Skeletal muscle tissue (tissue), 4 donors: ENCODE data around the gene CCDC85C. TPM values are rescaled to one million over a fixed set of nuclear protein-coding genes. Genes with fewer than 3 reads are reported as not detected.

Experiments used
- H3K27ac ChIP-seq: one replicate; pipeline ENCODE4 v1.7.0; 2013; ENCODE audit warnings: mild to moderate bottlenecking, low read depth, low read length, inconsistent platforms
- H3K27me3 ChIP-seq, 3 donors: one replicate each; pipeline ENCODE4 v1.7.0; 2013; ENCODE audit warnings: low read length in 3 of 3; ENCODE audit not compliant: control insufficient read depth in 3 of 3, insufficient read depth in 3 of 3
- H3K36me3 ChIP-seq, 3 donors: one replicate each; pipeline ENCODE4 v1.7.0; 2013; ENCODE audit warnings: low read length in 3 of 3; ENCODE audit not compliant: control insufficient read depth in 3 of 3, insufficient read depth in 3 of 3
- H3K4me1 ChIP-seq, 3 donors: one replicate each; pipeline ENCODE4 v1.7.0; 2013; ENCODE audit warnings: low read length in 3 of 3, mild to moderate bottlenecking in 3 of 3; ENCODE audit not compliant: control insufficient read depth in 3 of 3, insufficient read depth in 3 of 3
- H3K4me3 ChIP-seq, 3 donors: one replicate each; pipeline ENCODE4 v1.7.0; 2013; ENCODE audit warnings: low read length in 3 of 3
- H3K9ac ChIP-seq, 3 donors: one replicate each; pipeline ENCODE4 v1.7.0; 2013; ENCODE audit warnings: low read length in 3 of 3, mild to moderate bottlenecking in 3 of 3, moderate library complexity in 2 of 3, low read depth in 1 of 3
- H3K9me3 ChIP-seq, 3 donors: one replicate each; pipeline ENCODE4 v1.7.0; 2013; ENCODE audit warnings: low read length in 3 of 3; ENCODE audit not compliant: control insufficient read depth in 3 of 3
- total RNA-seq: library from RNA; depleted of rRNA; stranded (reverse); fragments of >200 nt; gene quantifications from one replicate; pipeline ENCODE4 v1.2.3, GENCODE V29; 2014
- donor health status: Osteomylitis.

Gene CCDC85C
- total RNA-seq, 1 donor from 2014 or later = 1.6 TPM

DNA sequence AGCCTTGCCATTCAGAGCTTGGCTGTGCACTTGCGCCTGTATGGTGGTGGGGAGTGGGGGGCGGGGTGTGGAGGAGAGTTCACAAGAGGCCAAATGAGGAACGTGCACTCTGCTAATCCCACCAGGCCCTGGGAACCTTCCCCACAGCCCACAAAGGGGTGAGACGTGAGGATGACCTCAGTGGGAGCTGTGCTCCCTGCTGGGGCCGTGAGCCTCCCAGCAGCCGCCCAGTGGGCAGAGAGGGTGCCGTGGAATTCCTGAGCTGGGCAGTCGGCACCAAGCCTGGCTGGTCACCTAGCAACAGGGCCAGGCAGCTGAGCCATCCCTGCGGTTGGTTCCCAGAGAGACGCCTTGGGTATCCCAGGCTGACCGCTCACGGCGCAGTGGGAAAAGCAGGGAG, 69.1 kb downstream of the CCDC85C start:
- no peaks in the 10 kb centered on the region for H3K9me3 ChIP-seq
- no peak overlapping the region for H3K27ac ChIP-seq
- H3K36me3 ChIP-seq = no peaks in the 10 kb centered on the region
- no peak overlapping the region for H3K9ac ChIP-seq
- H3K4me3 ChIP-seq = no peak overlapping the region
- H3K4me1 ChIP-seq = peaks cover 0 to 11% (median 6%) of the 10 kb centered on the region in 3 donors
- H3K27me3 ChIP-seq = no peaks in the 10 kb centered on the region

GRCh38 chr14:99534333-99534732, 69.7 kb downstream of the CCDC85C start:
- Histone ChIP-seq H3K27me3 (no peaks in the 10 kb centered on the region), H3K4me3 (no peak overlapping the region), H3K27ac (no peak overlapping the region), H3K9ac (no peak overlapping the region), H3K9me3 (no peaks in the 10 kb centered on the region), H3K4me1 (peaks cover 0 to 11% (median 6%) of the 10 kb centered on the region in 3 donors), H3K36me3 (no peaks in the 10 kb centered on the region)

DNA sequence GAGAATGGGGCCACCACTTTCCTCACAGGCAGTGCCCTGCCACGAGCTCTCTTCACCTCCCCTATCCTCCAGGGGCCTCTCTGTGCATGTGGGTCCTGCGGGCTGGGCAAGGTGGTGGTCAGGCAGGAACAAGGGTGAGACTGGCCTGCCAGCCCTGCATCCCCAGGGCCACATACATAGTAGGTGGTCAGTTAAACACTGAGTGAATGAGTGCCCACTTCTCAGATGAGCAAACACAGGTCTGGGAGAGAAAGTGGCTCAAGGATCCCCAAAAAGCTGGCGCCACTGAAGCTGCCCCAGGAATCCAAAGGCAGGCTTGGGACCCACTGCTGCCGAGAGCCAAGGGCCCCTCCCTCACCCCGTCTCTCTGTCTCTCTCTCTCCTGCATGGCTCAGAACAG, 71.7 kb downstream of the CCDC85C start:
- no peak overlapping the region for H3K9ac ChIP-seq
- no peak overlapping the region for H3K4me3 ChIP-seq
- H3K27me3 ChIP-seq = no peaks in the 10 kb centered on the region
- no peaks in the 10 kb centered on the region for H3K9me3 ChIP-seq
- H3K27ac ChIP-seq = no peak overlapping the region
- no peaks in the 10 kb centered on the region for H3K36me3 ChIP-seq
- no peaks in the 10 kb centered on the region for H3K4me1 ChIP-seq

DNA sequence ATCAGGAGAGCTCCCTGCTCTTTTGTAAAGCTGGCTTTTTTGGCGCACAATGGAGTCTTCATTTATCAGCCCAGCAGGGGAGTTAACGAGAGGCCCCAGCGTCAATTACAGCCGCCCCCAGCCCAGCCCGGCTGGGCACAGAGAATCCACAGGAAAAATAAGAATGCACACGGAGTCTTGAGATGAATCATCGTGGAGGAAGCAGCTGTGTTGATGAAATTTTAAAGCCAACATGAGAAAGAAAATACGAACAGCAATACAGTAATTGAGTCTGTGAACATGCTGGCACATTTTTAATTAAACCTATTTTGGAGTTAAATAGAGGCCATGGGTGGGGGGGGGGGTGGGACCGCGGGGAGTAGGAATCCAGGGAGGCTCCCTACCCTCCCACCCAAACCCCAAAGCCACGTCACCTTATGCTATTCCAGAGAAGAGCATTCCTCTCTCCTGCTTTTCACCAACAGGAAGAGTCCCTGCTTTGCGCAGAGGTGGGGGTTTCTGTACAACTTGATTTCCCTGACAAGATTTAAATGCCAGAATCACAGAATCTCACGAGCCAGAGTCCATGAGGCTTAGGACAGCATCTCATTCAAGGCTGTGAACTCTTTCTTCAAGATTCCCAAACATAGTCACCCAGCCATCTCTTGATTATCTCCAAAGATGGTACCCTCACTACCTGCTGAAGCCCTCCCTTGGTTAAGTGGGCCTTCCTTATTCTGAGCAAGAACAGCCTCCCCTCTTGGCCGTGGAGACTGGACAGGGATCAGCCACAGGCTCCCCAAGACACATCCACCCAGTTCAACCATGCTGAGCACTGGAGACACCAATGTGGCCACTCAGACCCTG, 72.5 kb downstream of the CCDC85C start:
- H3K9ac ChIP-seq = no peak overlapping the region
- H3K27me3 ChIP-seq = no peaks in the 10 kb centered on the region
- H3K4me3 ChIP-seq = no peak overlapping the region
- H3K4me1 ChIP-seq = peaks cover 0 to 2% (median 0%) of the 10 kb centered on the region in 3 donors
- H3K36me3 ChIP-seq = no peaks in the 10 kb centered on the region
- no peaks in the 10 kb centered on the region for H3K9me3 ChIP-seq
- H3K27ac ChIP-seq = no peak overlapping the region

DNA sequence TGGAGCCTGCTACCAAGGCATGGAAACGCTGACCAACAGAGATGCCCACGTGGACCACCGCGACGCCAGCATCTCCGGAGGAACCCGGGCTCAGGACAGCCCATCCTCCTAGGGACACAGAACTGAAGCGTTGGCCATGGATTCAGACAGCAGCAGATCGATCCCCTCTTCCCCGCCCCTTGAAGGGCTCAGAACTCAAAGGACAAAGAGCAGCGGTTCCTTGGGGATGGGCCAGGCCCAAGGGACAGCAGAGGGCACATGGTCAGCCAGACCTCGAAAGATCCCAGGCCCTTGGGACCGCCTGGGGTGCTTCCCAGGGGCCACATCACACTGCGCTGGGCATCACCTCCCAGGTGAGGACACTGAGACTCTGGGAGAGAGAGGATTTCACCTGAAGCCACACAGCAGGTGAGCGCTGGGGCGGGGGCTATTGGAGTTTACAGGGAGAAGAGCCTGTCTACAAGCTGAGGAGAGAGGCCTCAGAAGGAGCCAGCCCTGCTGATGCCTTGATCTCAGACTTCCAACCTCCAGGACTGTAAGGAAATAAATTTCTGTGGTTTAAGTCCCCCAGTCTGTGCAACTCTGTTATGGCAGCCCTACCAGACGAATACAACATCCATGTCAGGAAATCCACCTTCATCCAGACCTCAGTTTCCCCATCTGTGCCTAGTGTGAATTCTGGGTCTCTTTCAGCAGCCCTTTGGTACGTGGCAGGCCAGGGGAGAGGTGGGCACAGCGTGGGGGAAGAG, 73.4 kb downstream of the CCDC85C start:
- no peak overlapping the region for H3K27ac ChIP-seq
- H3K27me3 ChIP-seq = no peaks in the 10 kb centered on the region
- no peak overlapping the region for H3K9ac ChIP-seq
- H3K4me1 ChIP-seq = peaks cover 0 to 8% (median 4%) of the 10 kb centered on the region in 3 donors
- no peak overlapping the region for H3K4me3 ChIP-seq
- no peaks in the 10 kb centered on the region for H3K36me3 ChIP-seq
- H3K9me3 ChIP-seq = no peaks in the 10 kb centered on the region

DNA sequence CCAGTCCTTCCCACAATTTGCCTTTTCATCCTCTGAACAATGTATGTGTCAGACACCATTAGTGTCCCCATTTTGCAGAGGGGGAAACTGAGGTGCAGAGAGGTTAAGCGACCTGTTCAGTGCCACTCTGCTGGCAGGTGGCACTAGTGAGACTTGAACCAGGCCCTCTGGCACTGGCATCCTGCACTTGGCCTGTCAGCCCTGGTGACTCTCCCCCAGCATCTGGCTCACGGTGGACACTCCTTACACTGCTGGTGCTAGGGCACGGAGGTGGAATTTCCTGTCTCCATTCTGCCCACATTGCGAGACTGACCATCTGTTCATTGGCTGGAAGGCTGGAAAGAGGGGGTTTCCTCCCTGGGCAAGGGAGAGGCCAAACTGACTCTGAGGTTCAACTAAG, 74.1 kb downstream of the CCDC85C start:
- Histone ChIP-seq H3K27ac (no peak overlapping the region), H3K4me1 (peaks cover 0 to 8% (median 4%) of the 10 kb centered on the region in 3 donors), H3K4me3 (no peak overlapping the region), H3K9me3 (no peaks in the 10 kb centered on the region), H3K36me3 (no peaks in the 10 kb centered on the region), H3K9ac (no peak overlapping the region), H3K27me3 (no peaks in the 10 kb centered on the region)

DNA sequence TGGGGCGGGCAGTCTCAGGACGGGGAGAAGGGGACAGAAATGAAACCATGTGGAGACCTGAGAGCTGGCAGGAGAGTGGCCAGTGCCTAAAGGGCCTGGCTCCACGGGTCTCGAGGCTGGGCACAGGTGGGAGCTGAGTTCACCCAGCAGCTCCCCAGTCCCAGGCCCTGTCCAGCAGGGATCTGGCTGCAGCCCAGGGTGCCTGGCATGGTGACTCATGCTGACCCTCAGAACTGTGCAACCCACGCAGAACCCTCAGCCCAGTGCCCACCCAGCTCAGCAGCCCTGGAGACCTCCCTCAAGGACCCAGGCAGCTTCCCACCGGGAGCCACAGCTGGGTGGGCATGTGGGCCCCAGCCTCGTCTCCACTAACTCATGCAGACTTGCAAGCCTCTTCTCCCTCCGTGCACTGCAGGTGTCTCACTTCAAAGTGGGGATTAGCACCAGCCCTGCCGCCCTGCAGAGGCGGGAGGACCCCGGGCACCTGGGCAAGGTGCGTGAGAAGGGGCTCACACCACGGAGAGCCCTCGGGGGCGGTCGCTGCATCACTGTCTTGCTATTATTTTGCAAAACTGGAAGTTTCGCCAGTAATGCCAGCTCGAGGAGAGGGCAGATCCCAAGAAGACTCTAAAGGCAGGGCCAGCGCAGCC, 76.5 kb downstream of the CCDC85C start:
- Histone ChIP-seq H3K36me3 (no peaks in the 10 kb centered on the region), H3K27me3 (no peaks in the 10 kb centered on the region), H3K4me1 (peaks cover 4 to 14% (median 5%) of the 10 kb centered on the region in 3 donors), H3K9ac (no peak overlapping the region), H3K4me3 (no peak overlapping the region), H3K27ac (no peak overlapping the region), H3K9me3 (no peaks in the 10 kb centered on the region)

DNA sequence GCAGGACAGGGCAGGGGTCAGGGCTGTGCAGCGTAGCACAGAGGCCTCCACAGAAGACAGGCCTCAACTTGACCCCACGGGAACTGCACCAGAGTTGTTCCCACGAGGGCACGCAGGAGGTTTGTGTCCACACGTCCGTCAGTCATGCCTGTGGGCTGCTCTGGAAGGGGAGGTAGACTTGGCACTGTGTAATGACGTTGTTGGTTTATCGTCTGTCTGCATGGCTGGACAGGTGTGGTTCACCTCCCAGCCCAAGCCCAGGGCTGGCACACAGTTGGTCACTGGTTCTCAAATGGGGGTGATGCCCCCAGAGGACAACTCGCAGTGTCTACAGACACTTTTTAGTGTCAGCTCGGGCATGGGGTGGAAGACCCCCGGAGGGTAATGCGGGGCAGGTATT, 77.0 kb downstream of the CCDC85C start:
- no peak overlapping the region for H3K27ac ChIP-seq
- H3K4me1 ChIP-seq = peaks cover 4 to 15% (median 5%) of the 10 kb centered on the region in 3 donors
- no peak overlapping the region for H3K9ac ChIP-seq
- no peak overlapping the region for H3K4me3 ChIP-seq
- H3K27me3 ChIP-seq = no peaks in the 10 kb centered on the region
- H3K9me3 ChIP-seq = no peaks in the 10 kb centered on the region
- no peaks in the 10 kb centered on the region for H3K36me3 ChIP-seq

- H3K4me3 ChIP-seq = no peak overlapping the region
- H3K27me3 ChIP-seq = no peaks in the 10 kb centered on the region
- peaks cover 4 to 15% (median 5%) of the 10 kb centered on the region in 3 donors for H3K4me1 ChIP-seq
- H3K9ac ChIP-seq = no peak overlapping the region
- no peak overlapping the region for H3K27ac ChIP-seq
- no peaks in the 10 kb centered on the region for H3K9me3 ChIP-seq
- H3K36me3 ChIP-seq = no peaks in the 10 kb centered on the region
Observed at GRCh38 chr14:99525699-99526080, 78.3 kb downstream of the CCDC85C start.
